K562 (cell line): ENCODE results near the gene ACBD5. TPM values are rescaled to one million over a fixed set of nuclear protein-coding genes. Genes with fewer than 3 reads are reported as not detected.

Experiments used
- ATAC-seq: fragments of 200-7000 bp; cut with Tn5 transposase; 3 replicates; pipeline ENCODE4 v1.9.1; 2020; ENCODE audit warnings: moderate library complexity
- BruUV-seq: library from RNA; stranded (reverse); fragments of 400-500 nt; replicated peaks from 2 replicates; lab custom pipeline; 2021; lab: Mats Ljungman, UMichigan
- CTCF ChIA-PET: fragments of 300-600 bp; formaldehyde crosslinking; extraction: SDS; loops from one replicate; lab custom pipeline; 2021; ENCODE audit warnings: low intra/inter-chr PET ratio; lab: Yijun Ruan, JAX
- POLR2A ChIA-PET: fragments of 300-600, 350-650 bp; sonication (Branson Sonifier 250); formaldehyde crosslinking; extraction: SDS; loops from one replicate; lab custom pipeline; 2021; ENCODE audit warnings: antibody characterized with exemption, inconsistent platforms; lab: Yijun Ruan, JAX
- DNase-seq, 4 experiments: peaks; one replicate each; pipeline versions ENCODE4 v3.0.0 to v3.0.0-alpha.2; 2011 to 2018; ENCODE audit warnings: low spot score in 3 of 4, mixed read lengths in 3 of 4; ENCODE audit errors: extremely low read depth in 1 of 4
- FAIRE-seq: peaks from 2 replicates; lab custom pipeline; 2011; peaks lifted over from hg19 to GRCh38; lab: Jason Lieb, UNC
- H2AFZ ChIP-seq: 2 replicates; pipeline ENCODE4 v1.6.0; 2011; ENCODE audit warnings: low read depth, low read length, control low read depth, inconsistent platforms
- H3K27ac ChIP-seq: fragments of 200-600 bp; 3 replicates; pipeline ENCODE4 v1.8.0; 2011; ENCODE audit warnings: low read depth, mild to moderate bottlenecking, control low read depth, inconsistent platforms, low read length, moderate library complexity, mixed read lengths; ENCODE audit errors: extremely low read depth
- H3K27me3 ChIP-seq, 2 experiments: fragments of 300-600 bp in 1 of 2; 2 replicates in 1 of 2; 3 replicates in 1 of 2; pipeline versions ENCODE4 v1.6.0 to v1.8.0; 2011; ENCODE audit warnings: inconsistent platforms in 2 of 2, low read length in 2 of 2, mild to moderate bottlenecking in 1 of 2, mixed read lengths in 1 of 2, moderate library complexity in 1 of 2; ENCODE audit not compliant: control insufficient read depth in 2 of 2, insufficient read depth in 2 of 2
- H3K36me3 ChIP-seq: fragments of 300-600 bp; 3 replicates; pipeline ENCODE4 v1.8.0; 2011; ENCODE audit warnings: mild to moderate bottlenecking, low read length, inconsistent platforms; ENCODE audit not compliant: control insufficient read depth, insufficient read depth
- H3K4me1 ChIP-seq, 2 experiments: fragments of 200-600 bp in 1 of 2; replicated peaks in 1 of 2; 2 replicates in 1 of 2; 3 replicates in 1 of 2; pipeline versions ENCODE4 v1.5.1 to v1.8.0; 2011; ENCODE audit warnings: inconsistent platforms in 2 of 2, low read length in 2 of 2, mild to moderate bottlenecking in 1 of 2, mixed read lengths in 1 of 2, moderate library complexity in 1 of 2; ENCODE audit not compliant: control insufficient read depth in 2 of 2, insufficient read depth in 2 of 2
- H3K4me2 ChIP-seq: 2 replicates; pipeline ENCODE4 v1.6.1; 2011; ENCODE audit warnings: low read length, control low read depth, inconsistent platforms, mixed read lengths; ENCODE audit not compliant: insufficient read depth
- H3K4me3 ChIP-seq: fragments of 200-600 bp; sonication (generic), shearing (Covaris generic); 2 replicates; pipeline ENCODE4 v1.5.1; 2016; ENCODE audit warnings: control low read depth, inconsistent platforms
- H3K79me2 ChIP-seq: fragments of 200-600 bp; 3 replicates; pipeline ENCODE4 v1.8.0; 2011; ENCODE audit warnings: low read length, inconsistent platforms; ENCODE audit not compliant: control insufficient read depth, insufficient read depth
- H3K9ac ChIP-seq, 2 experiments: 2 replicates each; pipeline versions ENCODE4 v1.6.0 to v1.6.1; 2011; ENCODE audit warnings: low read depth in 2 of 2, low read length in 2 of 2, control low read depth in 1 of 2, inconsistent platforms in 1 of 2, mild to moderate bottlenecking in 1 of 2, mixed read lengths in 1 of 2; ENCODE audit not compliant: insufficient read depth in 1 of 2
- H3K9me1 ChIP-seq: one replicate; pipeline ENCODE4 v1.6.0; 2011; ENCODE audit warnings: inconsistent platforms, mild to moderate bottlenecking, low read length, moderate library complexity; ENCODE audit not compliant: control insufficient read depth, insufficient read depth
- H3K9me3 ChIP-seq: replicated peaks from 2 replicates; pipeline ENCODE4 v1.5.1; 2011; ENCODE audit warnings: low read depth, low read length, inconsistent platforms; ENCODE audit not compliant: control insufficient read depth, insufficient read depth
- H4K20me1 ChIP-seq: replicated peaks from 2 replicates; pipeline ENCODE4 v1.6.1; 2011; ENCODE audit warnings: low read length, inconsistent platforms, mixed read lengths; ENCODE audit not compliant: control insufficient read depth, insufficient read depth
- MAFF ChIP-seq: IDR thresholded peaks from 2 replicates; pipeline ENCODE4 v1.6.1; 2012; ENCODE audit warnings: low read length, improper control_type of control experiment
- OTX1 ChIP-seq: fragments of 450-650 bp; formaldehyde crosslinking; IDR thresholded peaks from 2 replicates; pipeline ENCODE4 v1.4.0; 2022; ENCODE audit warnings: mild to moderate bottlenecking
- SMARCE1 ChIP-seq: fragments of 450-650 bp; IDR thresholded peaks from 2 replicates; pipeline ENCODE4 v1.7.1; 2016; ENCODE audit warnings: mild to moderate bottlenecking
- TARDBP ChIP-seq: fragments of 450-650 bp; IDR thresholded peaks from 2 replicates; pipeline ENCODE4 v1.6.1; 2016
- WGBS: fragments of 100-300 bp; shearing (Covaris generic); methylation state at CpG from one replicate; pipeline ENCODE4 v1.1.6; 2016; ENCODE audit warnings: low coverage, mixed read lengths; ENCODE audit not compliant: insufficient coverage; ENCODE audit errors: missing lambda C conversion rate; 5-methylcytosine and 5-hydroxymethylcytosine counted together
- in situ Hi-C: fragments of 300-500 bp; cut with MboI; formaldehyde crosslinking; loops from 4 replicates; pipeline ENCODE4 v1.15.0; 2018; ENCODE audit warnings: inconsistent platforms, mixed read lengths
- intact Hi-C: fragments of 100-400 bp; cut with micrococcal nuclease; formaldehyde crosslinking; loops from 2 replicates; pipeline ENCODE4 v1.14.2; 2022
- polyA plus RNA-seq, 8 experiments: library from polyadenylated mRNA; depleted of rRNA in 4 of 8; stranded (reverse) in 5 of 8; unstranded in 3 of 8; fragments of >200 nt; fragmentation: Nextera tagmentation in 2 of 8; fragmentation: Illumina TruSeq in 1 of 8; extraction: Ambion mirVana in 2 of 8; extraction: Trizol in 1 of 8; gene quantifications; 2 replicates each; pipeline versions ENCODE4 v1.2.1 to v1.2.3, GENCODE V29; 2011 to 2014; ENCODE audit warnings: inconsistent platforms in 1 of 8, missing spikeins in 1 of 8
- total RNA-seq, 7 experiments: library from RNA; depleted of rRNA in 6 of 7; stranded (reverse); fragments of >200 nt in 6 of 7; fragmentation: Illumina TruSeq in 2 of 7; extraction: Trizol in 2 of 7; gene quantifications; 2 replicates each; pipeline versions ENCODE4 v1.2.1 to v1.2.3, GENCODE V29; 2011 to 2021; ENCODE audit warnings: low replicate concordance in 1 of 7
- TF ChIP-seq, protein P1 (sequence below): sonication (generic); formaldehyde crosslinking; IDR thresholded peaks from 2 replicates; pipeline ENCODE4 v1.9.0; 2022; ENCODE audit warnings: mild to moderate bottlenecking, missing genetic modification reagents
- TF ChIP-seq, protein P2 (sequence below): fragments of 450-650 bp; formaldehyde crosslinking; IDR thresholded peaks from 2 replicates; pipeline ENCODE4 v1.4.0; 2020; ENCODE audit warnings: mild to moderate bottlenecking

The ACBD5 gene
- total and polyA plus RNA-seq, 9 of the 15 experiments (the other 6 are each of a cell fraction or from before 2014, with no cell fraction given): 1.5 to 10.3 (median 7.8) TPM

GRCh38 chr10:27253576-27253975 is 13.0 kb upstream of the ACBD5 start:
- TF ChIP-seq, protein P1, sequence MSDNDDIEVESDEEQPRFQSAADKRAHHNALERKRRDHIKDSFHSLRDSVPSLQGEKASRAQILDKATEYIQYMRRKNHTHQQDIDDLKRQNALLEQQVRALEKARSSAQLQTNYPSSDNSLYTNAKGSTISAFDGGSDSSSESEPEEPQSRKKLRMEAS (CRISPR knock-in tag): no peak
- TF ChIP-seq MAFF (no peak), SMARCE1 (no peak), TARDBP (no peak), OTX1 (CRISPR knock-in tag) (0 out of 2 replicates have a peak, but pooled peaks have one; percentile 31)
- TF ChIP-seq, protein P2, sequence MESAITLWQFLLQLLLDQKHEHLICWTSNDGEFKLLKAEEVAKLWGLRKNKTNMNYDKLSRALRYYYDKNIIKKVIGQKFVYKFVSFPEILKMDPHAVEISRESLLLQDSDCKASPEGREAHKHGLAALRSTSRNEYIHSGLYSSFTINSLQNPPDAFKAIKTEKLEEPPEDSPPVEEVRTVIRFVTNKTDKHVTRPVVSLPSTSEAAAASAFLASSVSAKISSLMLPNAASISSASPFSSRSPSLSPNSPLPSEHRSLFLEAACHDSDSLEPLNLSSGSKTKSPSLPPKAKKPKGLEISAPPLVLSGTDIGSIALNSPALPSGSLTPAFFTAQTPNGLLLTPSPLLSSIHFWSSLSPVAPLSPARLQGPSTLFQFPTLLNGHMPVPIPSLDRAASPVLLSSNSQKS (CRISPR knock-in tag): no peak
- intact Hi-C loops (no loop called here), in situ Hi-C loops (no loop called here)
- 65% methylated on average over 5 of the region's 5 CpGs for WGBS
- H4K20me1 ChIP-seq: no peaks in the 10 kb centered on the region
- peaks cover 7 to 8% of the 10 kb centered on the region in 2 experiments; a peak in 4 of 5 replicates for H3K4me1 ChIP-seq
- ChIA-PET CTCF (no interaction called here), POLR2A (no interaction called here)
- ATAC-seq (peak; percentile 23; the same call in 1 of the 3 replicates), FAIRE-seq (peak; percentile 29), DNase-seq (peak in 2 of 4 experiments; percentile 10 to 44)
- H2AFZ ChIP-seq: no peak overlapping the region
- H3K9ac ChIP-seq: no peak overlapping the region
- H3K4me2 ChIP-seq: peak overlapping the region; percentile 74
- H3K36me3 ChIP-seq: no peaks in the 10 kb centered on the region
- H3K79me2 ChIP-seq: no peaks in the 10 kb centered on the region
- H3K27ac ChIP-seq: no peak overlapping the region
- no peaks in the 10 kb centered on the region for H3K27me3 ChIP-seq
- no TSS peak for BruUV-seq
- no peaks in the 10 kb centered on the region for H3K9me1 ChIP-seq
- H3K9me3 ChIP-seq: peaks cover 2% of the 10 kb centered on the region; the same call in 1 of the 2 replicates
- H3K4me3 ChIP-seq: no peak overlapping the region
